PC-3 (cell line): Measurements from ENCODE around the gene ETAA1.

Source experiments
- CTCF ChIP-seq: fragments of 300-600 bp; sonication (generic); conservative IDR thresholded peaks from 2 replicates; pipeline ENCODE4 v1.5.1; 2017; ENCODE audit warnings: antibody characterized with exemption, low read depth, mild to moderate bottlenecking, low read length
- EZH2 ChIP-seq: fragments of 300-600 bp; sonication (generic); IDR thresholded peaks from one replicate; pipeline ENCODE4 v1.6.1; 2017; ENCODE audit warnings: antibody characterized with exemption, mild to moderate bottlenecking, low read length; ENCODE audit not compliant: unreplicated experiment

- no peak for TF ChIP-seq CTCF
- no peak for TF ChIP-seq EZH2
Measured at GRCh38 chr2:67399831-67400489, 2.8 kb downstream of the ETAA1 start.
